ENCODE data around the gene JAK2. TPM values are rescaled to one million over a fixed set of nuclear protein-coding genes. Genes with fewer than 3 reads are reported as not detected.

JAK2 gene
- total RNA-seq, 4 donors from 2014 or later: 11.1 to 18.9 (median 11.9) TPM

DNA sequence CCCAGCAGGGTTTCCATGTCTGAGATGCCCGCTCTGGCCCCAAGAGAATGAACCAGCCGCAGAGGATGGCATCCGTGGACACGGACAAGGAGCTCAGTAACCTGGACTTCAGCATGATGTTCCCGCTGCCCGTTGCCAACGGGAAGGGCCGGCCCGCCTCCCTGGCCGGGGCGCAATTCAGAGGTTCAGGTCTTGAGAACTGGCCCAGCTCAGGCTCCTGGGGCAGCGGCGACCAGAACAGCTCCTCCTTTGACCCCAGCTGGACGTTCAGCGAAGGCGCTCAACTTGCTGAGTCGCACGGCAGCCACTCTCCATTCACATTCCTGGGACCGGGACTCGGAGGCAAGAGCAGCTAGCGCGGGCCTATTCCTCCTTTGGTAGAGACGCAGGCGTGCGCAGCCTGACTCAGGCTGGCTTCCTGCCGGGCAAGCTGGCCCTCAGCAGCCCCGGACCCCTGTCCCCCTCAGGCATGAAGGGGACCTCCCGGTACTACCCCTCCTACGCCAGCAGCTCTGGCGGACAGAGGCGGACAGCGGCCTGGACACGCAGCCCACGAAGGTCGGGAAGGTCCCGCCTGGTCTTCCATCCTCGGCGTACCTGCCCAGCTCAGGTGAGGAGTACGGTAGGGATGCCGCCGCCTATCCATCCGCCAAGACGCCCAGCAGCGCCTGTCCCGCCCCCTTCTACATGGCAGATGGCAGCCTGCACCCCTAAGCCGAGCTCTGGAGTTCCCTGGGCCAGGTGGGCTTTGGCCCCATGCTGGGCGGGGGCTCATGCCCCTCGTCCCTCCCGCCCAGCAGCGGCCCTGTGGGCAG is 126.0 kb downstream of the JAK2 start:
- Histone ChIP-seq H3K27ac (no peak overlapping the region), H3K4me3 (no peak overlapping the region), H3K27me3 (no peaks in the 10 kb centered on the region), H3K4me1 (no peaks in the 10 kb centered on the region), H3K36me3 (peaks cover 0 to 23% (median 18%) of the 10 kb centered on the region in 3 donors), H3K9me3 (peaks cover 0 to 27% (median 4%) of the 10 kb centered on the region in 3 donors)
- DNase-seq: no peak
- TF ChIP-seq, protein P1, sequence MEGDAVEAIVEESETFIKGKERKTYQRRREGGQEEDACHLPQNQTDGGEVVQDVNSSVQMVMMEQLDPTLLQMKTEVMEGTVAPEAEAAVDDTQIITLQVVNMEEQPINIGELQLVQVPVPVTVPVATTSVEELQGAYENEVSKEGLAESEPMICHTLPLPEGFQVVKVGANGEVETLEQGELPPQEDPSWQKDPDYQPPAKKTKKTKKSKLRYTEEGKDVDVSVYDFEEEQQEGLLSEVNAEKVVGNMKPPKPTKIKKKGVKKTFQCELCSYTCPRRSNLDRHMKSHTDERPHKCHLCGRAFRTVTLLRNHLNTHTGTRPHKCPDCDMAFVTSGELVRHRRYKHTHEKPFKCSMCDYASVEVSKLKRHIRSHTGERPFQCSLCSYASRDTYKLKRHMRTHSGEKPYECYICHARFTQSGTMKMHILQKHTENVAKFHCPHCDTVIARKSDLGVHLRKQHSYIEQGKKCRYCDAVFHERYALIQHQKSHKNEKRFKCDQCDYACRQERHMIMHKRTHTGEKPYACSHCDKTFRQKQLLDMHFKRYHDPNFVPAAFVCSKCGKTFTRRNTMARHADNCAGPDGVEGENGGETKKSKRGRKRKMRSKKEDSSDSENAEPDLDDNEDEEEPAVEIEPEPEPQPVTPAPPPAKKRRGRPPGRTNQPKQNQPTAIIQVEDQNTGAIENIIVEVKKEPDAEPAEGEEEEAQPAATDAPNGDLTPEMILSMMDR (IDR thresholded peaks at IDR 0.05): no peak
- no peak for TF ChIP-seq POLR2A (IDR thresholded peaks at IDR 0.05)
- WGBS, 2 donors: 100% methylated on average over 3 to 8 of the region's 50 CpGs
- intact Hi-C loops (cut with DNase I): no loop called here

DNA sequence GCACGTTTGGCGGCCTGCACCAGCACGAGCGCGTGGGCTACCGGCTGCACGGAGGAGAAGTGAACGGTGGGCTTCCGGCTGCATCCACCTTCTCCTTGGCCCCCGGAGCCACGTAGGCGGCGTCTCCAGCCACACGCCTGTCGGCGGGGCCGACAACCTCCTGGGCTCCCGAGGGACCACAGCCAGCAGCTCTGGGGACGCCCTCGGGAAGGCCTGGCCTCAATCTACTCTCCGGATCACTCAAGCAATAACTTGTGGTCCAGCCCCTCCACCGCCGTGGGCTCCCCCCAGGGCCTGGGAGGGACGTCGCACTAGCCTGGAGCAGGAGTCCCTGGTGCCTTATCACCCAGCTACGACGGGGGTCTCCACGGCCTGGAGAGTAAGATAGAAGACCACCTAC is 126.6 kb downstream of the JAK2 start:
- peaks cover 0 to 27% (median 4%) of the 10 kb centered on the region in 3 donors for H3K9me3 ChIP-seq
- H3K4me1 ChIP-seq: no peaks in the 10 kb centered on the region
- DNase-seq: no peak
- intact Hi-C loops (cut with DNase I): no loop called here
- peaks cover 0 to 23% (median 18%) of the 10 kb centered on the region in 3 donors for H3K36me3 ChIP-seq
- no peak for TF ChIP-seq POLR2A (IDR thresholded peaks at IDR 0.05)
- TF ChIP-seq, protein P1 (IDR thresholded peaks at IDR 0.05): no peak
- no peak overlapping the region for H3K4me3 ChIP-seq
- H3K27me3 ChIP-seq: no peaks in the 10 kb centered on the region
- no peak overlapping the region for H3K27ac ChIP-seq
- 80 to 98% methylated on average over 4 to 16 of the region's 28 CpGs for WGBS, 2 donors

DNA sequence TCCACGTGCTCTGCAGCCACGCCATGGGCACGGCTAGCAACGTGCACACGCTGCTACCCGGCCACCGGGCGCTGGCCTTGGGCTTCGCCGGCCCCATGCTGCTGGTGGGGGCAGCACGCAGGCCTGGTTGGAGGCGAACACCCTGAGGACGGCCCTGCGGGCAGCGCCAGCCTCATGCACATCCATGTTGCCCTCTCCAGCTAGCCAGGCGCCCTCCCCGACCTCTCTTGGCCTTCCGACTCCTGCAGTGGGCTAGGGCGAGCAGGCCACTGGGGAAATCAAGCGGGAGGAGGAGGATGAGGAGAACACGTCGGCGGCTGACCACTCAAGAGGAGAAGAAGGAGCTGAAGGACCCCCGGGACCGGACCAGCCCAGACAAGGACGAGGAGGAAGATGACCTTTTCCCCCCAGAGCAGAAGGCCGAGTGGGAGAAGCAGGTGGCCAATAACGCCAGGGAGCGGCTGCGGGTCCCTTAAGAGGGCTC is 127.1 kb downstream of the JAK2 start:
- 93 to 100% methylated on average over 3 of the region's 30 CpGs for WGBS, 2 donors
- Histone ChIP-seq H3K9me3 (peaks cover 0 to 27% (median 4%) of the 10 kb centered on the region in 3 donors), H3K4me3 (no peak overlapping the region), H3K36me3 (peaks cover 0 to 23% (median 18%) of the 10 kb centered on the region in 3 donors), H3K27ac (no peak overlapping the region), H3K4me1 (no peaks in the 10 kb centered on the region), H3K27me3 (no peaks in the 10 kb centered on the region)
- no peak for DNase-seq
- TF ChIP-seq, protein P1 (IDR thresholded peaks at IDR 0.05): no peak
- TF ChIP-seq POLR2A (IDR thresholded peaks at IDR 0.05): no peak
- intact Hi-C loops (cut with DNase I): no loop called here

DNA sequence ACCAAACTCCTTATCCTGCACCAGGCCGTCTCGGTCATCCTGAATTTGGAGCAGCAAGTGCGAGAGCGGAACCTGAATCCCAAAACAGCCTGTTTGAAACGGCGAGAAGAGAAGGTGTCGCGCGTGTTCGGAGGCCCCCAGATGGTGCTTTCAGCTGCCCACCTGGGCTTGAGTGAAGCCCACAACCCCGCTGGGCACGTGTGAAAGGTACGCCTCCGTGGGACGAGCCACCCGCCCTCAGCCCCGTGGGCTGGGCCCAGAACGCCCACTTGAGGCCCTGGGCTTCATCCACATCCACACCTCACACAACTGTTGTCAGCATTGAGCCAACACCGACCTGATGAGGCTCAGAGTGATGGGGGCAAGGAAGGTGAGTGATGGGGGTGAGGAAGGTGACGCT is 127.6 kb downstream of the JAK2 start:
- no peak for DNase-seq
- 93 to 94% methylated on average over 3 to 7 of the region's 20 CpGs for WGBS, 2 donors
- Histone ChIP-seq H3K27me3 (no peaks in the 10 kb centered on the region), H3K27ac (no peak overlapping the region), H3K36me3 (peaks cover 0 to 23% (median 18%) of the 10 kb centered on the region in 3 donors), H3K9me3 (peaks cover 0 to 27% (median 4%) of the 10 kb centered on the region in 3 donors), H3K4me1 (no peaks in the 10 kb centered on the region), H3K4me3 (no peak overlapping the region)
- intact Hi-C loops (cut with DNase I): no loop called here
- TF ChIP-seq, protein P1 (IDR thresholded peaks at IDR 0.05): no peak
- TF ChIP-seq POLR2A (IDR thresholded peaks at IDR 0.05): no peak

GRCh38 chr9:5113523-5113922 is 128.5 kb downstream of the JAK2 start:
- DNase-seq: no peak
- H3K27ac ChIP-seq: no peak overlapping the region
- H3K4me3 ChIP-seq: no peak overlapping the region
- H3K9me3 ChIP-seq: peaks cover 0 to 27% (median 4%) of the 10 kb centered on the region in 3 donors
- peaks cover 0 to 23% (median 18%) of the 10 kb centered on the region in 3 donors for H3K36me3 ChIP-seq
- WGBS, 2 donors: 96 to 99% methylated on average over 9 to 10 of the region's 10 CpGs
- no peak for TF ChIP-seq POLR2A (IDR thresholded peaks at IDR 0.05)
- TF ChIP-seq, protein P1 (IDR thresholded peaks at IDR 0.05): no peak
- H3K4me1 ChIP-seq: no peaks in the 10 kb centered on the region
- intact Hi-C loops (cut with DNase I): no loop called here
- H3K27me3 ChIP-seq: no peaks in the 10 kb centered on the region

All from esophagus squamous epithelium (tissue), 5 donors.